GM19043 (cell line): ENCODE measurements around the gene KCNJ10.
"Not testable (repeated sequence)": the region's sequence is repeated elsewhere in the genome, so short reads cannot be mapped to it uniquely, and the experiment has no call there.

Experiments used
- ATAC-seq: cut with Tn5 transposase; IDR thresholded peaks from one replicate; pipeline ENCODE4 v1.9.1; 2021; ENCODE audit warnings: low read depth; ENCODE audit not compliant: unreplicated experiment

Gene KCNJ10

DNA sequence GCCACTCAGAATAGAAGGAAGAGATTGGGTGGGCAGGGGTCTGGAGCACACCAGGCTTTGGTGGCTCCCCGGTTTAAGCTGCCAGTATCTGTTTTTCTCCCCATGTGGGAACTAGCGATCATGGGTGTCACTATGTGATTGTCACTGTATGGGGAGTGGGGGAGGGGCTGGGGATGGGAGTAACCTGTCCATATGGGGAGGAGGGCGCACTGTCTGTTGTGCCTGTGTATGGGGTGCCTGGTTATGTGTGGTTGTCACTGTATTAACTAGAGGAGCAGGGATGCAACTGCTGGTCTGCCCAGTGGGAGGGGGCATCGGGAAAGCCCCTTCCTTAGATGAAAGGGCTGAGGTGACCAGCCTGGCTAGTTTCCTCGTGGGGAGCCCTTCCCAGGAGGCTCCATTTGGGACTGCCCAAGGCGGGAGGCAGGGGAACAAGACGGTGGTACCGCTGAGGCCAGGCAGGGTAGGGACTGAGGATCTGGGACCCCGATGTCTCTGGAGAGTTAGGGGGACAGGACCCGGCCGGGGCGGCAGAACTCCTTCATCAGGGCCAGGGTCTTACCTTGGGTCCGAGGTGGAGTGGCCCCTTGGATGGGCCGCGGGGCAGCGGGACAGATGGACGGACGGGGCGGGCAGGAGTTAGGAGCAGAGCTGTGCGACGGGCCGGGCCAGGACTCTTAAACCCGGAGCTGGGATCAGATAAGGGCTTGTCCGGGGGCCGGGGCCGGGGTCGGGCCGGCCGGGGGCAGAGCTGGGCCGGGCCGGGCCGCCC, at the start of gene KCNJ10:
Gene KCNJ10 (minus strand): TSS at position 701 of the 772 bp plus-strand sequence. CDS start 27,628 bp downstream, outside the sequence.
- ATAC-seq: no peak

DNA sequence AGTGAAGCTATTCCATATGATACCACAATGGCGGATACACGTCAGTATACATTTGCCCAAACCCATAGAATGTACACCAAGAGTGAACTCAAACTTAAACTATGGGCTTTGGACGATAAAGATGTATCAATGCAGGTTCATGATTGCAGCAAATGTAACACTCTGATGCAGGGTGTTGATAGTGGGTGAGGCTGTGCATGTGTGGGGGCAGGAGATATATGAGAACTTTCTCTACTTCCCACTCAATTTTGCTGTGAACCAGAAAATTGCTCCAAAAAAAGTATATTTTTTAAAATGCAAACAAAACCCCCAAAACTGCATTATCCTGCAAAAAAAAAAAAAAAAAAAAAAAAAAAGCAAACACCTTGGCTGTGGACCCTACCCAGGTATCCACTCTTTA, 49.0 kb upstream of the KCNJ10 start:
- no peak for ATAC-seq

DNA sequence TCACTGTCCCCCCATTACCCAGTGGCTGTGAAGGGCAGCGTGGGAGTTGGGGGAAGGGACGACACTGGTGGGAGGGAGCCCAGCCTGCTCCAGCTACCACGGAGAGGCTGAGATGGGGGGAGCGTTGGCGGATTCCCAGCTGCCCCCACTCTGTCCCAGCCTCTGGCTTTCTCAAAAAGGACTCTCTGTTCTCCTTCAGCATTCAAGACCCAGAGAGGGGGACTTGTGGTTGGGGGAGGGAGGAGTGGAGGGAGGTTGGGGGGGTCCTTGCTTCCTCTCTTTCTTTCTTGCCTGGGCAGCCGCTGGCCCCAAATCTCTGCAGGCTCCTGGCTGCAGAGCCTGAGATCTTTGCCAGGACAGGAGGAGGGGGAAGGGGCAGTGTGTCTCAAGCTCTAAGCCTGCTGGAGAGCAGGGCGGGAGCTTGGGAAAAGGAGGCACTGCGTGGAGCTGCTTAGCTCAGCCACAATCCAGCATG, 47.8 kb upstream of the KCNJ10 start:
- no peak for ATAC-seq

DNA sequence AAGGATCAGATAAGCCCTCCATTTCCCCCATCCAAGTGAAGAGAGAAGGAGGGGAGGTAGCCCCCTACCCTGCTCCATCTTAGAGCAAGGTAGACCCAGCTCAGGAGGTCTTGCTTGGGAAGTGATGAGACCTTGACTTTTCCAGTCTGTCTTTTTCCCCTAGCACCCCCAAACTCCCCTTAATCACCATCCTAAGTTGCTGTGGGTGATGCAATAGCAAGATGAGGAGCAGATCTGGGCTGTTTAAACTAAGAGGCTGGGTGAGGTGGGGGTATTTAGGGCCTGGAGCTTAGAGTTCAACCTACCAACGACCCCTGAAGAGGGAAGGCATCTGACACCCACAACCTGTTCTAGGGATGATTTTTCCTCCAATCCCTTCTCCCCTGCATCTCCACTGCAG, 47.3 kb upstream of the KCNJ10 start:
- no peak for ATAC-seq

DNA sequence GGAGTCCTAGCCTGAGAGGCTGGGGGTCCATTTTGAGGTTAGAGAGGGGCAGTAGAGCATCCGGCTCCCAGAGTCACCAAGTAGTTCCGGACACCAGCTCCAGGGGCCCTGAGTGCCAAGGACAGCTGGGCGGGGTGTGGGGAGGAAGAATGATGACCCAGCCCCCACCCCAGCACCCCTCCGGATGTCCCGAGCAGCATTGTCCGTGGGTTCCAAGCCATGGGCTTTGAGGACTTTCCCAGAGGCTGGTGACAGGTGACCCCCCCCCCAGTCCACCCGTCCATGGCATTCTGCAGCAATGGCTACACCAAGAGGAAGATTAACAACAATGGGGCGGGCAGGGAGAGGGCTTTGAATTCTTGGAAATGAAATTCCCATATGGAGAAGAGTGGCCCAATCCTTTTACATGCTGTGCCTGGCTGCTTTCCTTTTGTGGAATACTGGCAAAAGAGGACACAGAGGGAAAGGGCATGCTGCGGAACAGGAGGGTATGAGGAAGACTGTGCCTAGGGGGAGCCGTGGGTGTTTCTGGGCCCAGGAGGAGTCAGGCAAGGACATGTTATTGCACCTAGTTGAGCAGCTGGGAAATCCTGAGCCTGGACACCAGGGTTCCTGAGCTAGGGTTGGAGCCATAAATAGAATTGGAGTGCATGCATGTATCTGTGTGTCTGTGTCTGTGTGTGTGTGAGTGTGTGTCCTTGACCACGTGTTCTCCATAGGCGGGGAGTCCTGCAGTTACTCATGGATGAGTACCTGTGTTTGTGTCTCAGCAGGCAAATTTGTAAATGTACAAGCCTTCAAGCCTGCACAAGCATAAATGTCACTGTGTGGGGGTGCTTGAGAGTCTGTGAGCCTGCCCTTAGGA, 46.6 kb upstream of the KCNJ10 start:
- no peak for ATAC-seq

DNA sequence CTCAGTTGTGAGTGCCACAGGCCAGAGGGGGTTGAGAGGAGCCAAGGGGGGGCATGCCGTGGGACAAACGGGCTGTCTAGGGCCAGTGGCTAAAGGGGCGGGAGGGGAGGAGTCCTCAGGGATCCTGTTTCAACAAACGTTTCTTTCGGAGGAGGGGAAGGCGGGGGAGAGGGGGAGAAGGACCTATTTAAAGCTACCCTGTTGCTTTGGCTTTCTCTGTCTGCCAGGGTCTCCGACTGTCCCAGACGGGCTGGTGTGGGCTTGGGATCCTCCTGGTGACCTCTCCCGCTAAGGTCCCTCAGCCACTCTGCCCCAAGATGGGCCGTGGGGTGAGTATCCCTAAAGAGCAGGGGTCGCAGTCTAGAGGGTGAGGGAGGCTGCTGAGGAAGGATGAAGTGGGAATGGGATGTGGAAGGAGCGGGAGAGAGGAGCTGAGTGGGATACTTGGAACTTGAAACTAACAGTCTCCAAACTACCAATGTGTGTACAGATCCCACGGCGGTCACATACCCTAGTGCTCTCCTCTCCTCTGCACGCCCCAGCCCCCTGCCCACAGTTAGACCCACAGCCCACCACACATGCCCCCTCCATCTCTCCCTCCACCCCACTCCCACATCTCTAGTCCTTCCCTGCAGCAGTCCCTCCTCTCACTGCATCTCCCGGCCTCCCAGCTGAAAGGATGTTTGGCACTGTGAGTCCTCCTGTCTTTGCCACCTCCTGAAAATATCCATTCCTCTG, 45.8 kb upstream of the KCNJ10 start, which contains the start of gene ATP1A2:
Gene ATP1A2 (plus strand): TSS at position 215 of the 738 bp plus-strand sequence. CDS start 103 bp downstream, at position 318.
- no peak for ATAC-seq

DNA sequence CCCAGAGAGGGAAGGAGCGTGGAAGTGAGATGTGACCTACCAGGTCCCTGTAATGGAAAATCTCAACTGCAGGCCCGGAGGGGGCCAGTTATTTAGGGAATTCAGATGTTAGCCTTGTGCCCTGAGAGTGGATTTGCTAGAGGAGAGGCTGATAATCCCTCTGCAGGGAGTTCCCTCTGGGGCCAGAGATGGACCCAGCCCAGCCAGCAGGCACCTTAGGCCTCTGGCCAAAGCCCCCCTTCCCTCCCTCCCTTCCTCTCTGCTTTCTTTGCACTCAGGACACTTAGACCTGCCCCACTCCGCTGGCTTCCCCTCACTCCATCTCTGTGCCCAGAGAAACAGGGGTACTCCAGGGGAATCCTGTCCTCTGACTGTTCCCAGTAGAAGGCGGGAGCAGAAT, 44.1 kb upstream of the KCNJ10 start:
- no peak for ATAC-seq

DNA sequence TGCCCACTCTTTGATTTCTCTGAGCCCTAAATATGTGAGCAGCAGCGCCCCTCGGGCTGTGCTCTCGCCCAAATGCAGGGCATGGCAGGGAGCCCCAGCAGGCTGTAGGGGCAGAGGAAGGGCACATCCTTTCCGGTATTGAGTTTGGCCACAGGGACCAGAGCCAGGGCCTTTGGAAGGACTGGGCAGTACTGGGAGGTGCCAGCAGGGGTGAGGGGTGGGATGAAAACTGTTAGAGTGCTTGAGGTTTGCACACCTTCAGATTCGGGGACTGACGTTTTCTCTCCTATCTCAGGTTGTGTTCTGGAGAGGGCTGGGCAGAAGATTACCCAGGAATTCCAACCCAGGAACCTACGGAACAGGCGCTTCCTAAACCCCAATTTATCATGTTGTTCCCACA, 43.4 kb upstream of the KCNJ10 start:
- no peak for ATAC-seq

DNA sequence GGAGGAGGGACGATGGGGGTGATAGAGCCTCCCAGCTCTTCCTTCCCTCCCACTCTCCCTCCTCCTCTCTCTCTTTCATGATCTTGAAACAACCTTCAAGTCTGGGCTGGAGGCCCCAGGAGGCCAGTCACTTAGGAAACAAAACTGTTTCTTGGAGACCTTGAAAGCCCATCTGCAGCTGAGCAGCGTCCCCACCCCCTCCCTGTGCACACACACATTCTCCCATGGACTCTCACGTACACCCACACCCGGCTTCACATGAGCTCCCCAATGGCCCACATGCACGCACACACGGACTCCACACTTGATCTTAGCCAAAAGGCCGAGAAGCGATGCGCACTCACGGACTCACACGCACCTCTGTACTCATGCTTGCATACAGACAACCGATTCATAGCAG, 42.4 kb upstream of the KCNJ10 start:
- ATAC-seq: no peak

DNA sequence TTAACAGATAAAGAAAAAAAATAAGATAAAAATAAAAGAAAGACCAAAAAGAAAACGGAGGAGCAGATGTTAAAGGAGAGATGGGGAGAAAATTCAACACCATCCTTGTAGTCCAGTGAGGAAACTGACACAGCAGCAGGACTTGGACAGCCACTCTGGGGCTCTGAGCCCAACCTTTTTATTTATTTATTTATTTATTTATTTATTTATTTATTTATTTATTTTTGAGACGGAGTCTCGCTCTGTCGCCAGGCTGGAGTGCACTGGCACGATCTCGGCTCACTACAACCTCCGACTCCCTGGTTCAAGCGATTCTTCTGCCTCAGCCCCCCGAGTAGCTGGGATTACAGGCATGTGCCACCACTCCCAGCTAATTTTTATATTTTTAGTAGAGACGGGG, 41.5 kb upstream of the KCNJ10 start:
- ATAC-seq: not testable (repeated sequence)

DNA sequence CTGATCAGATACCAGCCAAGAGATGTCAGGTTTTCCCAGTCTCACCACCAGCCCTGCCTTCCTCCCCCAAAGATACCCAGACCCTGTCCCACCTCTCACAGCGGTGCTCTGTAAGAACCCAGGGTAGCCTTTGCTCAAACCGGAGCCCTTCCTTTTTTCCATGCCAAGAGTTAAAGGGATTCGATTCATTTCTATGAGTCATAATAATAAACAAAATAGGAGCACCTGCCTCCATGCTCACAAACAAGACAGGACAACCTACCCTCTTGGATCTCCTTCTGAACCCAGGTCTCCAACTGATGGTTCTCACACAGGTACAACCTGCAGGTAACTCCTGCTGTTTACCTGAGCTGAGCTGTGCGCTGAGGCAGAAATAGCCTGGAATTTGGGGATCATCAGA, 39.7 kb upstream of the KCNJ10 start:
- no peak for ATAC-seq

DNA sequence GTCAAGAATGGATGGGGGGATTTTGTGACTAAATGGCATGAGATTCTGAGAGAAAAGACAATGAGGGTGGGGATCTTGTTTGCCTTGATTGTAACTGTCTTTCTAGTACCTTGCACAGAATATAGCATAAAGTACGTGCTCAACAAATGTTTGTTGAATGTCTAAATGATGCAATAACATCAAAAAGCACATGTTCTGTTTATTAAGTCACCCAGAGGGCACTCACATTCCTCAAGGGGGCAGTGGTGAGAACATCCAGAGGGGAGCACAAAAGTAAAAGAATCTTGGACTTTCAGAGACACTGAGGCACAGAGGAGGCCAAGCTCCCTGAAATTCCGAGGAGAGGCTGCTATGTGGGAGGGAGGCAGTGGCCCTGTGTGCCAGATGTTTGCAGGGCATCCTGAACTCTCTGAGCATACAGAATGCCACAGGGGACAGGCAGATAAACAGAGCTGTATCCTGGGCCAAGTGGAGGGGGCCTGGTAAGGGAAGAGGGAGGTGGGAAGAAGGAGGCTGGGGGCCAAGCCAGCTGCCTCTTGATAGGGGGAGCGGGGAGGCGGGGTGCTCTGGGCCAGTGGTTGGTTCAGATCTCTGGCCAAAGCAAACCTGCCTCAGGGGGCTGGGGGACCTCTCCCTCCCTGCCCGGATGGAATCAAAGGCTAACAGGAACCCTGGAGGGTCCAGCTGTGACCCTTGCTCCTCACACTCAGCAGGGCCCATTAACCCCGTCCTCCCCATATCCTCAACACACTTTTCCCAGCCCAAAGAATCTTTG, 39.1 kb upstream of the KCNJ10 start:
- no peak for ATAC-seq

DNA sequence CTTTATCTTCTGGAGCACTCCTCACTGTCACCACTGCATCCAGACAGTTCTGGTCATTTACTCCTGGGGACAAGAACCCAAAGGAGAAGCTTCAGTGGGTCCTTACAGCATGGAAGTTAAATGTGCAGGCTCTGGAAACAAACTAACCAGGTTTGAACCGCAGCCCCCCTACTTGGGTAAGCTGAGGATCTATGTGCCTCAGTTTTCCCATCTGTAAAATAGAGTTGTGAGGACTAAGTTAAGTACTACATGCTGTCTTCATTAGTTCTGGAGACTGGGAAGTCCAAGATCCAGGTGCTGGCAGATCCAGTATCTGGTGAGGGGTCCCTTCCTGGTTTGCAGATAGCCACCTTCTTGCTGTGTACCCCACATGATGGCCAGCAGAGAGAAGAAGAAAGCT, 37.6 kb upstream of the KCNJ10 start:
- ATAC-seq: no peak

DNA sequence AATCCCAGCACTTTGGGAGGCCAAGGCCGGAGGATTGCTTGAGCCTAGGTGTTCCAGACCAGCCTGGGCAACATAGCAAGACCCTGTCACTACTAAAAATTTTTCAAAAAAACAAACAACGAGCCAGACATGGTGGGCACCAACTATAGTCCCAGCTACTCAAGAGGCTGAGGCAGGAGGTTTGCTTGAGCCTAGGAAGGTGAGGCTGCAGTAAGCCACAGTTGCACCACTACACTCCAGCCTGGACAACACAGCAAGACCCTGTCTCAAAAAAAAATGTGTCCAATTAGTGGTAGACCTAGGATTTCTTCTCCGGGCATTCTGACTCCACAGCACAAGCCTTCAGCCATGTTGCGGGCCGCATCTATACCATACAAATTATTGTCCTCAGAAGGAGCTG, 35.2 kb upstream of the KCNJ10 start:
- no peak for ATAC-seq

DNA sequence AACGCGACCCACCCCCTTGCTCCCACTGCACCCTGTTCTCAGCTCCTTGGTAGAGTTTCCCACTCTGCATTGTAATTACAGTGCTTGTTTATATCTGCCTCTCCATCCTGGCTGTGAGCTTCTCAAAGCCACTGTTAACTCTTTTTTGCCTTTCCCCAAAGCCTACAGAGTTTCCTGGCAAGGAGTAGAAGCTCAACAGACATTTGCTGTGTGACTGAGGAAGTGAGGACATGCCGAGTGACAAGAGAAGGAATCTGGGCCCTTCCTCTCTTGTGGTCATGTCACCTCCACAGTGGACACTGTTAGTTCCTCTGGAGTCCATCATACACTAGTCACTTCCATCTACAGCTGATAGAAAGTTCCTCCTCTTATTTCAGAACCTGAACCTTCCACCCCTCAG, 34.5 kb upstream of the KCNJ10 start:
- no peak for ATAC-seq

DNA sequence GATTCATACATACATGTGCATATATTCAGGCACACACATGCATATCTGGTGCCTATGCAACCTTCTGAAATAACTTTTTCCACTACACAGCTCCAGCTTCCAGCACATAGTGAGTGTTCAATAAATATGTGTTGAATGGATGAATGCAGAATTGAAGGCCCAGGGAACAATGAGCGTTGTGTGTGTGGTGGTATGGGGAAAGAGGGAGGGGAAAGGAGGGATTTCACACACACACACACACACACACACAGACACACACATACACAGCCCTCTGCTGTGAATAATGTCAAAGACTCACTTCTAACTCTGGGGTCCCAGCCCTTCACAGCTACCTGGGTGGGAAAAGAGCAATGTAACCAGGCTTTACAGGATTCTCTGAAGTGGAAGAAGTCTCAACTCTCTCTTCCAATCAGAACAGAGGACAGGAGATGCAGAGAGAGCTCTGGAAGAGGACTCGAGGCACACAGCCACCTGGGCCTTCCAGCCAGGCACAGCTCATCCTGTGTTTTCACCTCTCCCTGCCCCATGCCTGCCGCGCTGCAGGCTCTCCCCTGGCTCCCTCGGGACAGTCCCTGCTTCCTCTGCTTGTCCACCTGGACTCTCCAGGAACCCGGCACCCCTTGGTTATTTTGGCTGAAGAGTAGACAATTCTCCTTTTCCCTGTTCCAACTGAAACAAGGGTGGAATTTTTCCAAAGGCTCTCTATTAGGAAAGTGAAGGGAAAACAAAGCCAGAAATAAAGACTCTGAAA, 33.9 kb upstream of the KCNJ10 start:
- ATAC-seq: no peak

DNA sequence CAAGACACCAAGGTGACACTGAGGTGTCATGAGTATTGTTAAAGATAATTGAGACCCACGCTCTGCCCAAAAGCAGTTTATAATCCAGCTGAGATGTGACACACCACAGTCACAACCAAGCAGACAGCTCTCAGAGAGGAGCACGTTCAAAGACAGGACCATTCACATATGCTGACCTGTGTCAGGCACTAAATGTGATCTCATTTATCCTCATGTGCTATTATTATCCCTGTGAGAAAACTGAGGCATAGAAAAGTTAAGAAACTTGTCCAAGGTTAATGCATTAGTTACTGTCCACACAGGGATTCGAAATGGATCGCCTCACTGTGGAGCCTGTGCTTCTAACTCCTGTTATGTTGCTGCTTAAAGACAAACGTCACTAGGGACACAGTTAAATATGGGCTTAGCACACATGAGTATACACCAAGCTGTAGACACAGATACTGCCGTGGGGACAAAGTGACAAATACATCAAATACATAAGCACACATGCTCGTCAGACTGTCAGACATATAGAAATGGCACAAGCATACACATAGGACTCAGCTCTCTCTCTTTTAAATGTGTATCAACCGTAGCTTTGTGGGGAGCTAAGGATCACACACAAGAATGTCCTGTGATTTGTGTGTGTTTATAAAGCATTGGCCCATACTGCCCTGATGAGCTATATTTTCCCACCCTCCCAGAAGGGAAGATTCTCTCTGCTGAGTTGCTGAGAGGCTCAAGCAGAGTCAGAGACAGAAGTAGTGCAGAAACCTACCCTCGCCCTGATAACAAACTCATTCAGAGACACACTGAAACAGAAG, 32.0 kb upstream of the KCNJ10 start:
- no peak for ATAC-seq

DNA sequence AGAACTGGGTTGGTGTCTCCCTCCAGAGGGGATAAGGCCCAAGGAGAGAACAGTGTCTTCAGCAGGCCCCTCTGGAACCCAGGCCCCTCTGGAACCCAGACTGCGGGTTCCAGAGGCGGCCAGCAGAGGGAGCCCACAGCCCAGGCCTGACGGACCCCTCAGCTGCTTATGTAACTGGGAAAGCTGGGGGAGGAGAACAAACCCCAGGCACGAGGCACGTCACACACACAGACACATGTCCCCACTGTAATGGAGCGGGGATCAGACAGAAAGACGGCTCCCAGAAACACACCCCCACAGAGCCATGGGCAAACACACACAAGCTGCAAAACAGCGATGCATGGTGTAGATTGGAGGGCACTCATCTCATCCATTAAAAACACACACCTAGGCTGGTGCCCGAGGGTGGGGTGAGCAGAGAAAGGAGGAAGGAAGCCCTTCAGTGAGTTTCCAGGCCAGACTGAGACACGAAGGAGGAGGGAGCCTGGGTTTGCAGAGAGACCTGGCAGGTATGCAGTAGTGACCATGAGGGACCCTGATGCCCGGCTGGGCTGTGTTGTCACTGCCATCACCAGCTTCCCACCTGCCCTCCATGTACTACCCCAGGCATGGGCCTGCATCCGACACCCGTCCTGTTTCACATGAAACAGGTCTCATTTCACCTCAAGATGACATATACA, 31.2 kb upstream of the KCNJ10 start:
- no peak for ATAC-seq
